NK-92 (cell line): ENCODE measurements around the gene SLC1A7.

Experiments
- DNase-seq: peaks from one replicate; lab custom pipeline; 2025; ENCODE audit not compliant: unreplicated experiment; lab: John Stamatoyannopoulos, UW

SLC1A7 gene

DNA sequence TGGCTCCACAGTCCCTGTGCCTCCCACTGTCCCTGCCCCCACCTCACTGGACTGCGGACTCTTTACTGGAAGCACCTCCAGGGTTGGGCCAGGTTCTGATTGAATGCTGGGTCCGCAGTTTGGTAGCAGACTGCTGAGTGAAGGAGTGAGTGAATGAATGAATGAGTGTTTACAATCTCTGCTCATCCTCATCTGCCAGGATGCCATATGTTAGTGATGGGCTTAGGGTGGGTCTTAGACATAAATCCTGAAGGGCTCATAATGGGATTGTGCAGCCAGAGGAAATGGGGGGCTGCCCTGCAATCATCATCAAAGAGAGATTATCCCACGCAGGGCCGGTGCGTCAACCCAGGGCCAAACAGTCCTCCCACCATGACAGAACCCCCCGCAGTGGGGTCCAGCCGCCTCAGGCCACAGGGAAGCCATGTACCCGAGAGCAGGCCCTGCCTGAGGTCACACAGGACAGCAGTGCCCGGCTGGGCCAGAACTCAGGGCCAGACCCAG is 26.1 kb downstream of the SLC1A7 start:
- DNase-seq = no peak

DNA sequence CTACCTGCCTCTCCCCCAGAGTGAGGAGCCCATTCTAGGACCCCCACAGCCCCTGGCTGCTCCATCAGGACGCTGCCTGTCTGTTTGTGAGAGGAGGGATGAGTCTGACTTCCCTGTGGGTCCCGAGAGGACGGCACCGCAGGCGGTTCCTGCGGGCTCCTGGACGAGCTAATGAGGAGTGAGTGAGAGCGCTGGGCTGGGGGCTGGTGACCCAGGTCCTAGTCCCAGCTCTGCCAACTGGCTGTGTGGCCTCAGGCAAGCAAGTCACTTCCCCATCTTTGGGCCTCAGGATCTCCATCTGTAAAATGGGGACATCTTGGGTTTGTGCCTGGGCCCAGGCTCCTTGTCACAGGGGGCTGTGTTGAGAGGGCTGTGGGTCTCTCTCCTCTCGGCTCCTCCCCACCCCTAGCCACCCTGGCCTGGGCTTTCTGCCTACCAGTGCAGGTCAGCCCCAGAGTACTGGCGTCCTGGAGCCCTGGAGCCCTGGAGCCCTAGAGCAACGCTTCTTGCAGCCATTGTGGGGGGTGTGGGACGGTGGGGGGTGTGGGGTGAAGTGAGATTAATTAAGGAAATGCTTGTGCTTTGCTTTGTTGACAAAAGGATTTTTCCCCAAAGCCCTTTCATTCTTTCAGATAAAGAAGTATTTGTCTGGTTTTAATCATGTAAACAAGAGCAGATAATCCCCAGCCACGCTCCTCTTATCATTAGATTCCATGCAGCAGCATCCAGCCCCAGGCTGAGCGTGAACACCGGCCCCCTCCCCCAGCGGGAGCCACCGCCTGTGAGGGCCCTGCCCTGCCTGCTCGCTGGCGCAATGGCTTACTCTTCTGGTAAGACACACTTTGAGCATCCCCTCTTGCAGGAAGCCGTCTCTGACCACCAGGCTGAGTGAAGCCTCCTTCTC is 26.8 kb downstream of the SLC1A7 start:
- no peak for DNase-seq

DNA sequence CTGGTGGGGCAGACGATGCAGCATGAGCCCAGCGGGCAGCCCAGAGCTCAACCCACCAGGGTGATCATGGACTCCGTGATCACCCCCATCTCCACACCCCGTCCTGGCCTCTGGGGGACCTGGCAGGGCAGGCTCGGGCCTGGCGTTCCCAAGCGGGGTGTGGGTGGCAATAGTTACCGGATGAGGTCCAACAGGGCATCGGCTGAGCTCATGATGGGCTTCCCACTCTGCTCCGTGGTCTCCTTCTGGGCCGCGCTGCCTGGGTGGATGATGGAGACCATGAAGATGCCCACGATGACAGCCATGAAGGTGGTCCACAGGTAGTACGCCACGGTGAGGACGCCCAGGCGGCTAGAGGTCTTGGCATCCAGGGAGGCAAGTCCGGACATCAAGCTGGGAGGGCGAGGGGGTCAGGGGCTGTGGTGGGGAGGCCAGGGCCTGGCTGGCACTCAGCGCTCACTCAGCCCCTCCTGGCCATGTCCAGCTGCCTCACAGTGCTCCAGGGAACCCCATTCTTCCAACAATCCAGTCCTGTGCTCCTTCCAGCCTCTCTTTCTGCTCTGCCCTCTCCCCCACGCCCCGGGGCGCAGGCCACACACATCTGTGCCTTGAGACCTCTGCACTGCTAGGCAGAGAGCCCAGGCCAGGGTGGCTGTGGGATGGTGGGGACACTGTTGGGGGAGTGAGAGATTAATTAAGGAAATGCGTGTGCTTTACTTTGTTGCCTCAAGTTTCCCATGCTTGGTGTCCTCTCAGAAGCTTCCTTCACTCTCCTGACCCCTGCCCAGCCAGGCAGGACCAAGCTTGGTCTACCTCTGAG is 27.6 kb downstream of the SLC1A7 start:
- DNase-seq = no peak

DNA sequence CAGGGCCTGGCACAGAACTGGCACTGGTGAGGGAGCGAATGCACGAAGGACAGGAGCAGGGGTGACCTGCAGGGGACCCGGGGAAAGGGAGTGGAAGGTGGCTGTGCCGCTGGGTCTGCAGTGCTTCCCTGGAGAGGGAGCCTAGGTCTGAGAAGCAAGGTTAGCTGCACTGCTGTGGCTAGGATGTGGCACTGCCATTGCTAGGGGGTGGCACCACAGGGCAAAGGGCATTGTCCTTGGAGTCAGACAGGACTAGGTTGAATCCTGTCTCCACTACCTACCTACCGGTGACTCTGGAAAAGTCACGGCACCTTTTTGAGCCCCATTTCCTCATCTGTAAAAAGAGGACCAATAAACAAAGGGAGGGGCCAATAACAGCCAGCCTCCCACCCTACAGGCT is 28.3 kb downstream of the SLC1A7 start:
- DNase-seq = no peak

DNA sequence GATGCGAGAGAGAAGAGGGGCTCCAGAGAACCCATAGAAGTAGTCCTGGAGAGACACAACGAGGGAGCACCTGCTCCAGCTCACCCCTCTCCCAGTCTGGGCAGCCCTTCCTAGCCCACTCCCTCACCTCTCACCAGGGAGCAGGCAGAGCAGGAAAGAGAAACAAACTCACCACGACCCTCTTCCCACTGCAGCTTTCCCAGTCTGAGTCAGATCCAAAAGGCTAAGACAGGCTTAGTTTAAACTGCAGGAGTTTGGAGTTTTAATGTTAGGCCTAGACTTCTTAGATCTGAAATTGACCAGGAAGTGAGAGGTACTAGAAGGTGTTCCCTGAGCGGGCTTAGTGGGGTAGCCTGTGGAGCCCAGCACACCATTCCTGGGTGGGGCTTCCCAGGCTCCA is 29.6 kb downstream of the SLC1A7 start:
- no peak for DNase-seq

DNA sequence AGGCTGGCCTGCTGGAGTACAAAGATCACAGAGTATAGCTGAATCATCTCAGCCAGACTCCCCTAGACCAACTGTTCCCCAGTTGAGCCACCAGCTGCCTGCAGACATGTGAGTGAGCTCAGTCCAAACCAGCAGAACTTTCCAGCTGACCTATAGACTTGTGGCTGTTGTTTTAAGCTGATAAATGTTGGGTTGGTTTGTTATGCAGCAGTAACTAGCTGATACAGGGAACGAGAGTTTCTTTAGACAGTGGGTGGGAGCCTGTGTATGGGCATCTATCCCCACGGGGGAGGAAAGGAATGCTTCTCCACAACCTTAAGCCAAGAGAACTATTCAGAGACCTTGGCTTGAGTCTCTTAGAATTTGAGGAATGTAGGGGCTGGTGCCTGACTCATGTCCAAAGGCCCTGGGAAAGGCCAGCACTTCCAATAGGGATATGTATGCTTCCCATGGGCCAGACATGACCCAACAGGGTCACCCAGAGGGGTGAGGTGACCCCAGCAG is 30.1 kb downstream of the SLC1A7 start:
- DNase-seq = no peak

DNA sequence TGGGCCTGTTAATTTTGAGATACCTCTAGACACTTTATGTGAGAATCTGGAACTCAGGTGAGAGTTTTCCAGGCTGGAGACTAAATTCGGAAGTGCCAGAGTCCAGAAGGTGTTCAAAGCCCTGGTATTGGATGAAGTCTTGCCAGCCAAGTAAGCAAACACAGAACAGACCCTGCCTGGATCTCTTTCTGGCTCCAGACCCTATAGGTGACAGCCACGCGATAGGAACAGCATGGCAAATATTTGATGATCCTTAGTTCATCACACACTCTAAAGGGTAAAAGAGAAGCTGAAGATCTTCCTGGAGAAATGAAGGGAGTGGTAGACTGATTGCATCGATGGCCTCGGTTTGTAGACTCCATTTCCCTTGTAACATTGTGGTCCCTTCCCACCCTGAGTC is 30.7 kb downstream of the SLC1A7 start:
- DNase-seq = no peak

DNA sequence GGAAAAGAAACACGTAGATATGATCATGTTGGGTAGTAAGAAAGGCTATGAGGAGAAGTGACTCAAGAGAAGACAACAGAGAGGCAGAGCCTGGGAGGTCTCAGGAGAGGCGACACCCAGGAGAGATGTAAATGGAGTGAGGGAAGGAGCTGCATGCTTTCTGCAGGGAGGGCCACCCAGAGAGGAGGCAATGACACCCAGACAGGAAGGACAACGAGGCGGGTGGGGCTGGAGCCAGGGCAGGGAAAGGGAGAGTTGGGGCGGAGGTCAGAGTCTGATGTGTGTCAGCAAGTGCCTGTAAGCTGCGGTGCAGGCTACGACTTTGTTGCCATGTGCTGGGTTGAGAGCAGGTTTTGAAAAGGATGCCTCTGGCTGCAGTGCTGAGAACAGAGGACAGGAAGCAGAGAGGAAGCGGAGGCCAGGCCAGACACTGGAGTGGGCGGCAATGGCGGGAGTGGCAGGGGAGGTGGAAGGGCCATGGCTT is 31.3 kb downstream of the SLC1A7 start:
- no peak for DNase-seq

DNA sequence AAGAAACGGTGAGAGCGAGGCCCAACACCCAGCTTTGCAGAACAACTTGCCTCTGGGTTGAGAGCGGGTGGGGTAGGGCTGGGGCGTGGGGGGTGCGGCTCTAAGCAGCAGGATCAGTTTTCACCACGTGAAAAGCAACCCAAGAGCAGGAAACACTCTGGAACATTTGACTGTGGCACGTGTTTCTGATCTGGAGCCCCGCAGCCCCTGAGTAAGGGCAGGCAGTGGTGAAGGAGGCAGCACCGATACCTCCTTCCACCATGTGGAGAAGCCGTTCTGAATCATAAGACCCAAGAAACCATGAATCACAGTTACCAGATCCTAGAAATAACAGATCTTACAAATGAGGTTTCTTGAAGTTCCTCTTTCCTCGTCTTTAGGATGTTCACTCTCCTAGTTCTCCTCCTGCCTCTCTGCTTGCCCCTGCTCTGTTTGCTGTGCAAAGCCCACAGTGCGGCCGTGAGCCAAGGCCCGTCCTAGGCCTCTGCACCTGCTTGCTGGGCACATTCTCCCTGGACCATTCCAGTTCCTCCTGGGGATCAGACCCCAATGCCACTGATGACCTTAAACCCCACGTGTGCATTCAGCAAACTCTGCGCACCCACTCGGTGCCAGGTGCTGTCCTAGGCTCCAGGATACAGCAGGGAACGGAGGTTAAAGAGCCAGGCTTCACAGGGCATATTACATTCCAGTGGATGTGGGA is 31.9 kb downstream of the SLC1A7 start:
- DNase-seq = no peak

DNA sequence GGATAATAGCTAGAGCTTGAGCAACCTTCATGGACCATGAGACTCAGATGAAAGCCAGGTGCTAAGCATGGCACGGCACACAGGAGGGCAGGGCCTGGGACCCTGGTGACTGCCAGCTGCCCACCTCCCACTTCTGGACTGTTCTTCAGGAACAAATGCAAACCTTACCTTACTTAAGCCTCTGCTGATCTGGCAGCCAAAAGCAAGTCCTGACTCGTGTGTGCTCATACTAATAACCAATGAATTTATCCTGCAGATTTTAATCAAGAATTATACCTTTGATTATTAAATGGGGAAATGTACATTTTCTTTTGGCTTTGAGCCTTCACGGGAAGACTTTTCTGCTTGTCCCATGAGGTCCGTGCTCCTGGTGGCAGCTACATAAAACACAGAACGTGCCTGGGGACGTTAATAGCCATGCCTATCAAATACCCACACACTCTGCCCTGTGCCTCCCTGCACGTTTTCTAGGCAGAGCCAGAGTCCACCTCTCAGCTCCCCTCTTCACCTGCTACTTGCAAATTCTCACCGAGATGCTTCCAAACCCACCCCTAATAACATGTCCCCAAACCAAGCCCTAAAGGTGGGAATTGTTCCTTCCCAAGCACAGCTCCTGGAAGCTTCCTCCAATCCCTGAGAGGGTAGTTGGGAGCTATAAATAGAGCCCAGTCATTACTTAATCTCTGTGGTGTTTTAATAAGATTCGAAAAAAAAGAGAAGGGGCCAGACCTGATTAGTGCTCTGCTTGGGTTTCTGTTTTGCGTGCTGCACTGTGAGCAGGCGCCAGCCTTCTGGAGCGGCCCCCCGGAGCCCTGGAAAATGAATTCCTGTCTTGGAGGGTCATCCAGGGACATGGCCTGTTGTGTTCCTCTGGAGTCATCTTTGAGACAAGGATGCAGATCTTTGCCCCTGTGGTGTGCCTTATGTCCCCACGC is 33.5 kb downstream of the SLC1A7 start:
- no peak for DNase-seq

DNA sequence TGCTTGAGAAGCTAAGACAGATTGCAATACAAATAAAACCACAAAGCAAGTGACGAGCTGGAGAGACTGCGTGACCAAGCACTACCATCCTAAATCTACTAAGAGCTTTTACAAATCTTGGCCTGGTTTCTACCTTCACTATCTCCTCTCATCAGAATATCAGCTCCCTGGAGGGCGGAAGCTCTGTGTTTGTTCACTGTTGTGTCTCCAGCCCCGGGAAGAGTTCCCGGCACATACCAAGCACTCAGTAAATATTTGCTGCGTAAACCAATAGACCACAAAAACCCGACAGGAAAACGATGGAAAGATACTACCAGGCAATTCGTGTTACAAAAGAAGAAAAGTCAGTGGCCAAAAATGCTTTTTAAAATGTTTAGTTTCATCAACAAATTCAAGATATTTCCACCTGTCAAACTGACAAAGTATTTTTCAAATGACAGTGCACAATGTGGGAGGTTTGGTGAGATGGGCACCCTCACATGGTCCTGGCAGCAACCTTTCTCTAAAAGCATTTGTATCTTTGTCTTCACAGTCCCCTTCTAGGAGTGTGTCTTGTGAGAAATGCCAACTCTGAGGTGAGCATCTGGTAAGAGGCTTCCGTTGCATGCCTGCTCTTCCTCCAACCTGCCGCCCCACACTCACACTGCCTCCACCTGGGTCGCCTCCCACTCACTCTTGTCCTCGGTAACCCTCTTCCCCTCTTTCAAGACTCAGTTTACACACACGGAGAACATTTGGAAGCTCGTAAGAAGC is 34.7 kb downstream of the SLC1A7 start:
- no peak for DNase-seq

DNA sequence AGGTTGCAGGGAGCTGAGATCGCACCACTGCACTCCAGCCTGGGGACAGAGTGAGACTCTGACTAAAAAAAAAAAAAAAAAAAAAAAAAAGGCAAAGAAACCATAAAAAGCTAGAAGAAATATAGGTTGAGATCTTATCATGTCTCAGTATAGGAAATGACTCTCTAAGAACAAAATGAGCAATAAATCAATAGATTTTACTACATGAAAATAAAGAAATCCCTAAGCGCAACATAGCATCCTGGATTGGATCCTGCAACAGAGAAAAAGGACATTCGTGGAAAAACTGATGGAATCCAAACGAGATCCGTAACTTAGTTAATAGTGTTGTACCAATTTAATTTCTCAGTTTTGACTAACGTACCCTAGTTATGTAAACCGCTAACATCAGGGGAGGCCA is 35.3 kb downstream of the SLC1A7 start:
- no peak for DNase-seq

DNA sequence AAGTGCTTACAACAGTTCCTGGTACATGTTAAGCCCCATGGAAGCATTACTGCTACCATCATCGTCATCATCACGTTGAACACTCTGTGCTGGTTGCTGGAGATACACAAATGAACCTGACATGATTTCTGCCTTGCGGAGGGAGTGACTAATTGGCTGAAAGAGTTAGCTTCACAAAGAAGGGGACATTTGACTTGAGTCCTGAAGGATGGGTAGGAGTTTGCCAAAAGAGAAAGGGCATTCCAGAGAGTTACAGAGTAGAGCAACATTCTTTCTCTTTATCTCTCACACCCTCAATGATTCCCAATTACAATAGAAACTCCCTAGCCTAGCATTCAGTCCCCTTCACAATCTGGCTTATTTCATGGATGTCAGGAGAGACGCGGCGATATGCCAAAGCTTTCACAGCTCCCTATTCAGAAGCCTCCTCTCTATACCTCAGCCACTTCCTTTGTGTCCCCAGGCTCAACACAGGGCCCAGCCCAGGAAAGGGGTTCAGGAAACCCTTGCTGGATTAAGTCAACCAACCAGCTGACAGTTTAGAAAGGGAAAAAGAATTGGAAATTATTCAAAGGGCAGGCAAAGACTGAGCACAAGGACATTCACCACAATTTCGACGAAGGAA is 38.0 kb downstream of the SLC1A7 start:
- DNase-seq = no peak

DNA sequence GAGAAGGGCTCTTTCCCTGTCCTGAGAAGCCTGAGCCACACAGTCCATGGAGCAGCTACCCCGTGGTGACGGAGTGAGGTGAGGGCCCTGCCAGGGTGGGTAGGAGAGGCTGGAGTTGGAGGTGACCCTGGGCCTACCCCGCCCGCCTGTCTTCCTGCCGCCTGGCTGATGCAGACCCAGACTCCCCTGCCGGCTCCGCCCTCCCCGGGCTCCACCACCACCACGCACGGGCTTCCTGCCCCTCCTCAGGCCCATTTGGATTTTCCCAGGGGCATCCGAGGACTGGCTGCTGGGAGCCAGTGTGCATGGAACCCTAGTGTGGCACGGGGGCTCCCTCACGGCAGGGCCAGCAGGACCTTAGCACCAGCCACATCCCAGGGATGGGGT is 47.9 kb downstream of the SLC1A7 start:
- DNase-seq = no peak

DNA sequence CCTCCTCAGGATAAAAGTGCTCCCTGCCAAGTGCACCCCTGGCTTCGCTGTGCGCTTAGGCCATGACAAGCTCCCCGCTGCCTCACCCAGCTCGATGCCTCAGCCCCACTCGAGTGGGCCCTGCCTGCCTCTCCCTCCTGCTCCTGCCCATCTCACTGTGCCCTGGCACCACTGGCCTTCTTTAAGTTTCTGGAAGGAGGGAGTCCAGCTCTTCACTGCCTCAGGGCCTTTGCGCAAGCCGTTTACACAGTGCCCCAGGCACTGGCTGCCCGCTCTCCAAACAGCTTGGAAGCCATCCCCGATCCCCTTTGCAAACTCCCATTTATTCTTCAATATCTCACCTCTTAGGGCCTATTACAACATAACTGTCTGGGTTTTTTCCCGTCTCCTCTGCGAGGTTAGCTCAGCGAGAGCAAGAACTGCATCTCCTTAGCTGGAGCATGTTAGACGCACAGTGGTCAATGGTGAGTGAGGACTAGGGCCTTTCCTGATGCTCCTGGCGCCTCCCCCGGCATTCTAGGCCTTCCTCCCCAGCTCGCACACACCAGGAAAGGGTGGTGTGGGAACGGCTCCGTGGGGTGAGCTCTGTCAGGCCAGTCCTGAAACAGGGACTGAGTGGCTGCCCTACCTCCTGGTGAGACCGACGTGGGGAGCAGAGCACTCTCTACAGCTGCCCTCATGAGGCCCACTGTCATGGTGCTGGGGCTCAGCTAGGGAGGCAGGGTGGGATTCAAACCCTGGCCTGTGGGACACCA is 48.5 kb downstream of the SLC1A7 start:
- no peak for DNase-seq

DNA sequence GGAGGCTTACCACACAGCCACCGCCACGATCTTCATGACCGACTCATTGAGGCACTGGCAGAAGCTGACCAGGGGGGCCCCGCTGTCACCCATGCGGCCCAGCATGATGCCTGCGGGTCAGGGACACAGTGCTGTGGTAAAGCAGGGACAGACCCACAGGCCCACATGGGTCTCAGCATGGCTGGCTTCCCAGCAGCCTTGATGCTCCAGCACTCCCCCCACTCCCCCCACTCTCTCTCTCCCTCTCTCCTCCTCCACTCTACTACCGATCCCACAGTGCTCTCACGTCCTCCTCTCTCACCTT is 49.0 kb downstream of the SLC1A7 start:
- DNase-seq = no peak

DNA sequence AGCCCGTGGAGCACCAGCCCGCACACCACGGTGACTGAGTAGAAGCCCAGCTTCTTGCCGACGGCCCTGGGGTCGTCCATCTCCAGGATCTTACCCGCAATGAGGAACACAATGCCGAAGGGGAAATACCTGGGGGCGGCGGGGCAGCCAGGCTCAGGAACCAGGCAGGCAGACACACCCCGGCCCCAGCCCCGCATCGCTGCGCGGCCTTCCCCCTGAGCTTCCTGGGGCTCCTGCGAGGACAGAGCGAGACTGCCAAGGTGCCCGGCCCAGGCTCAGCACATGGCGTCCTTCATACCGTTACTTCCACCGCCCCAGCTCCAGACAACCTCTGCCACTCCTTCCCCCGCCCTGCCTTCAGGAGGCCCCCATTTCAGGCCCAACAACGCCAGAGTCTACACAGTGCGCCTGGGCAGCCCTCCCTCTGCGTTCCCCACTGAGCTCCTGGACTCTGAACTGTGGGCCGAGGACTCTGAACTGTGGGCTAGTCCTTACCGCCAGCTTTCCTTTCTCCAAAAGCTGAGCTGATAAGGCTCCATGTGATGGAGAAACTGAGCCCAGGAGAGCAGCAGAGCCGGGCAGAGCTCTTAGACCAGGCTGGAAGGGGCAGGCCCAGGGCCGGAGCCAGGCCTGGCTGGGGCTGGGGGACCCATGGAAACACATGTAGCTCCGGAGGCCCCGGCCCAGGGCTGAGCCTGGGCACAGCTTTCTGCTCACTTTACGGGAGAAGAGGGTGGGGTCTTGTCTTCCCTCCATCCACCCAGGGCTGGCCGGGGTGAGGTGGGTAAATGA is 49.6 kb downstream of the SLC1A7 start:
- DNase-seq = no peak
